Common myeloid progenitor, CD34-positive (primary cell): ENCODE results near the gene ATF7IP2.
A peak's percentile ranks its signal among the peaks of the same experiment; 100 is the strongest.
"Not testable (repeated sequence)": the region's sequence is repeated elsewhere in the genome, so short reads cannot be mapped to it uniquely, and the experiment has no call there.

Source experiments
- CTCF ChIA-PET: fragments of 350-600 bp; sonication (Branson Sonifier 250); formaldehyde crosslinking; loops from one replicate; lab custom pipeline; 2021; ENCODE audit warnings: antibody characterized with exemption; lab: Charles Lee
- POLR2A ChIA-PET: fragments of 350-600 bp; sonication (Branson Sonifier 250); formaldehyde crosslinking; loops from one replicate; lab custom pipeline; 2021; ENCODE audit warnings: antibody characterized with exemption; lab: Charles Lee
- DNase-seq, 3 donors: peaks; one replicate each; pipeline versions ENCODE4 v3.0.0 to v3.0.0-alpha.2; 2013
- H3K27ac ChIP-seq, 2 experiments: 1 replicate in 1 of 2; 2 replicates in 1 of 2; pipeline ENCODE4 v1.7.0; 2013; ENCODE audit warnings: inconsistent platforms in 2 of 2, low read length in 2 of 2, mild to moderate bottlenecking in 2 of 2, low read depth in 1 of 2, moderate library complexity in 1 of 2; ENCODE audit not compliant: severe bottlenecking in 2 of 2, insufficient read depth in 1 of 2, poor library complexity in 1 of 2
- H3K27me3 ChIP-seq, 5 experiments: replicated peaks in 2 of 5; 1 replicate in 3 of 5; 2 replicates in 2 of 5; pipeline versions ENCODE4 v1.6.1 to v1.7.0; 2013; ENCODE audit warnings: low read length in 4 of 5, mild to moderate bottlenecking in 2 of 5, moderate library complexity in 2 of 5, inconsistent platforms in 1 of 5; ENCODE audit not compliant: insufficient read depth in 5 of 5, control insufficient read depth in 4 of 5
- H3K36me3 ChIP-seq, 4 experiments: 1 replicate in 2 of 4; 2 replicates in 2 of 4; pipeline versions ENCODE4 v1.6.1 to v1.7.0; 2013; ENCODE audit warnings: low read length in 3 of 4, control low read depth in 1 of 4, mild to moderate bottlenecking in 1 of 4; ENCODE audit not compliant: control insufficient read depth in 4 of 4, insufficient read depth in 4 of 4
- H3K4me1 ChIP-seq, 4 experiments: 1 replicate in 3 of 4; 2 replicates in 1 of 4; pipeline versions ENCODE4 v1.6.1 to v1.7.1; 2013; ENCODE audit warnings: low read length in 3 of 4, mild to moderate bottlenecking in 3 of 4, control low read depth in 1 of 4, inconsistent platforms in 1 of 4, moderate library complexity in 1 of 4; ENCODE audit not compliant: control insufficient read depth in 4 of 4, insufficient read depth in 4 of 4; ENCODE audit errors: control extremely low read depth in 1 of 4
- H3K4me3 ChIP-seq, 7 experiments: 1 replicate in 4 of 7; 2 replicates in 3 of 7; pipeline versions ENCODE4 v1.5.1 to v1.7.0; 2013; ENCODE audit warnings: mild to moderate bottlenecking in 7 of 7, low read length in 6 of 7, moderate library complexity in 6 of 7, inconsistent platforms in 2 of 7, low read depth in 2 of 7, control low read depth in 1 of 7; ENCODE audit not compliant: insufficient read depth in 4 of 7, control insufficient read depth in 1 of 7; ENCODE audit errors: extremely low read depth in 1 of 7
- H3K9me3 ChIP-seq, 5 experiments: 1 replicate in 4 of 5; 2 replicates in 1 of 5; pipeline versions ENCODE4 v1.6.1 to v1.7.1; 2013; ENCODE audit warnings: low read length in 4 of 5, mild to moderate bottlenecking in 2 of 5, inconsistent platforms in 1 of 5, low read depth in 1 of 5, moderate library complexity in 1 of 5; ENCODE audit not compliant: control insufficient read depth in 4 of 5, insufficient read depth in 2 of 5; ENCODE audit errors: control extremely low read depth in 1 of 5
- WGBS: methylation state at CpG from one replicate; pipeline ENCODE4 v1.1.5; 2013; ENCODE audit not compliant: insufficient coverage; 5-methylcytosine and 5-hydroxymethylcytosine counted together

ATF7IP2 gene

GRCh38 chr16:10429299-10429969 lies 43.6 kb downstream of the ATF7IP2 start:
- H3K4me3 ChIP-seq, H3K4me1 ChIP-seq, H3K27me3 ChIP-seq, POLR2A ChIA-PET, H3K9me3 ChIP-seq, CTCF ChIA-PET, DNase-seq, H3K27ac ChIP-seq: not testable (repeated sequence)
- H3K36me3 ChIP-seq: peaks cover 9 to 40% (median 19%) of the 10 kb centered on the region in 4 experiments
- over 99% methylated on average over 9 of the region's 12 CpGs for WGBS

- WGBS: 100% methylated on average over 2 of the region's 3 CpGs
- peak in 2 of 3 donors; percentile 4 to 29 for DNase-seq
These were observed 55.9 kb downstream of the ATF7IP2 start for GRCh38 chr16:10441726-10442125.

GRCh38 chr16:10447289-10447688 lies 61.4 kb downstream of the ATF7IP2 start:
- H3K9me3 ChIP-seq: peaks cover 10 to 75% (median 47%) of the 10 kb centered on the region in 5 experiments
- H3K4me1 ChIP-seq: no peaks in the 10 kb centered on the region
- ChIA-PET POLR2A (no interaction called here), CTCF (no interaction called here)
- WGBS: over 99% methylated on average over 7 of the region's 9 CpGs
- H3K4me3 ChIP-seq: no peak overlapping the region
- H3K27ac ChIP-seq: no peak overlapping the region
- peaks cover 31 to 87% (median 45%) of the 10 kb centered on the region in 4 experiments for H3K36me3 ChIP-seq
- DNase-seq: peak in 1 of 3 donors; percentile 26
- H3K27me3 ChIP-seq: no peaks in the 10 kb centered on the region

More at GRCh38 chr16:10441726-10442125, 55.9 kb downstream of the ATF7IP2 start:
- no peak overlapping the region for H3K27ac ChIP-seq
- H3K4me3 ChIP-seq: no peak overlapping the region
- H3K9me3 ChIP-seq: peaks cover 12 to 71% (median 46%) of the 10 kb centered on the region in 5 experiments
- CTCF ChIA-PET: interaction anchor here (1.5 kb wide), 1 partner anchor 14 kb away, joined by 3 read pairs; no protein-coding TSS in a partner anchor
- H3K4me1 ChIP-seq: no peaks in the 10 kb centered on the region
- H3K27me3 ChIP-seq: no peaks in the 10 kb centered on the region
- peaks cover 36 to 82% (median 45%) of the 10 kb centered on the region in 4 experiments for H3K36me3 ChIP-seq
- POLR2A ChIA-PET: no interaction called here

GRCh38 chr16:10452208-10453158 lies 66.6 kb downstream of the ATF7IP2 start:
- DNase-seq, POLR2A ChIA-PET, H3K27ac ChIP-seq, H3K27me3 ChIP-seq, H3K4me1 ChIP-seq, H3K4me3 ChIP-seq: not testable (repeated sequence)
- 92% methylated on average over 9 of the region's 13 CpGs for WGBS
- peaks cover 12 to 73% (median 22%) of the 10 kb centered on the region in 4 experiments for H3K36me3 ChIP-seq
- CTCF ChIA-PET: interaction anchor here (0.8 kb wide), 1 partner anchor 14 kb away, joined by 3 read pairs; no protein-coding TSS in a partner anchor
- H3K9me3 ChIP-seq: peaks cover 3 to 35% (median 9%) of the 10 kb centered on the region in 5 experiments

GRCh38 chr16:10453159-10453510 lies 67.3 kb downstream of the ATF7IP2 start:
- no peak for DNase-seq
- no peaks in the 10 kb centered on the region for H3K27me3 ChIP-seq
- peaks cover 14 to 73% (median 21%) of the 10 kb centered on the region in 4 experiments for H3K36me3 ChIP-seq
- POLR2A ChIA-PET: no interaction called here
- H3K27ac ChIP-seq: no peak overlapping the region
- WGBS: 96% methylated on average over 4 of the region's 6 CpGs
- CTCF ChIA-PET: interaction anchor here (0.8 kb wide), 1 partner anchor 15 kb away, joined by 3 read pairs; no protein-coding TSS in a partner anchor
- no peaks in the 10 kb centered on the region for H3K4me1 ChIP-seq
- H3K9me3 ChIP-seq: peaks cover 2 to 31% (median 8%) of the 10 kb centered on the region in 5 experiments
- no peak overlapping the region for H3K4me3 ChIP-seq

- ChIA-PET CTCF (no interaction called here), POLR2A (no interaction called here)
- Histone ChIP-seq H3K4me1 (no peaks in the 10 kb centered on the region), H3K36me3 (peaks cover 2 to 45% (median 22%) of the 10 kb centered on the region in 4 experiments), H3K4me3 (no peak overlapping the region), H3K27ac (no peak overlapping the region), H3K27me3 (no peaks in the 10 kb centered on the region), H3K9me3 (peaks cover 0 to 6% (median 0%) of the 10 kb centered on the region in 5 experiments)
- no CpG with 5 or more reads among the region's 2 CpGs for WGBS
- no peak for DNase-seq
These were observed 80.0 kb downstream of the ATF7IP2 start for GRCh38 chr16:10465821-10466220.
